Small intestine (tissue), 7 donors: ENCODE data around the gene LUC7L. TPM values are rescaled to one million over a fixed set of nuclear protein-coding genes. Genes with fewer than 3 reads are reported as not detected.

Source experiments
- DNase-seq, 2 donors: peaks; one replicate each; pipeline versions ENCODE4 v3.0.0 to v3.0.0-alpha.2; 2013
- FAIRE-seq: peaks from 2 replicates; lab custom pipeline; 2012; peaks lifted over from hg19 to GRCh38; lab: Jason Lieb, UNC
- H3K27ac ChIP-seq, 3 donors: one replicate each; pipeline ENCODE4 v1.5.1; 2013; ENCODE audit warnings: low read length in 2 of 3, mild to moderate bottlenecking in 2 of 3, control low read depth in 1 of 3, inconsistent platforms in 1 of 3, low read depth in 1 of 3, moderate library complexity in 1 of 3
- H3K27me3 ChIP-seq, 3 donors: one replicate each; pipeline ENCODE4 v1.6.1; 2013; ENCODE audit warnings: low read length in 3 of 3, inconsistent platforms in 1 of 3; ENCODE audit not compliant: control insufficient read depth in 3 of 3, insufficient read depth in 3 of 3
- H3K36me3 ChIP-seq, 3 donors: one replicate each; pipeline ENCODE4 v1.6.1; 2013; ENCODE audit warnings: low read length in 3 of 3, inconsistent platforms in 1 of 3, low read depth in 1 of 3, mild to moderate bottlenecking in 1 of 3, moderate library complexity in 1 of 3; ENCODE audit not compliant: control insufficient read depth in 3 of 3, insufficient read depth in 2 of 3
- H3K4me1 ChIP-seq, 3 donors: one replicate each; pipeline ENCODE4 v1.6.1; 2013; ENCODE audit warnings: low read length in 2 of 3, inconsistent platforms in 1 of 3, low read depth in 1 of 3, mild to moderate bottlenecking in 1 of 3, moderate library complexity in 1 of 3; ENCODE audit not compliant: control insufficient read depth in 3 of 3, insufficient read depth in 2 of 3
- H3K4me3 ChIP-seq, 3 donors: one replicate each; pipeline ENCODE4 v1.5.1; 2013; ENCODE audit warnings: low read length in 3 of 3, control low read depth in 1 of 3, inconsistent platforms in 1 of 3, low read depth in 1 of 3, mild to moderate bottlenecking in 1 of 3, moderate library complexity in 1 of 3
- H3K9me3 ChIP-seq, 2 donors: one replicate each; pipeline ENCODE4 v1.6.1; 2013; ENCODE audit warnings: low read depth in 1 of 2, low read length in 1 of 2; ENCODE audit not compliant: control insufficient read depth in 2 of 2, insufficient read depth in 1 of 2
- WGBS, 3 donors: extraction: QIAGEN DNeasy Blood & Tissue Kit; methylation state at CpG; one replicate each; pipeline ENCODE4 v1.1.7; 2013; 5-methylcytosine and 5-hydroxymethylcytosine counted together
- polyA plus RNA-seq, 4 donors: library from polyadenylated mRNA; stranded (reverse) in 3 of 4; unstranded in 1 of 4; fragments of 200-250 nt in 3 of 4; fragments of 120-200 nt in 1 of 4; gene quantifications; one replicate each; pipeline versions ENCODE4 v1.2.1 to v1.2.3, GENCODE V29; 2013
- donor health status: healthy with polysubstance abuse.
- donor health status: control.
- donor health status: control.
- donor health status: Bipolar disorder and iron deficiency.
- donor health status: healthy.

Gene LUC7L
- polyA plus RNA-seq, 4 donors = 56.6 to 136 (median 94.9) TPM

DNA sequence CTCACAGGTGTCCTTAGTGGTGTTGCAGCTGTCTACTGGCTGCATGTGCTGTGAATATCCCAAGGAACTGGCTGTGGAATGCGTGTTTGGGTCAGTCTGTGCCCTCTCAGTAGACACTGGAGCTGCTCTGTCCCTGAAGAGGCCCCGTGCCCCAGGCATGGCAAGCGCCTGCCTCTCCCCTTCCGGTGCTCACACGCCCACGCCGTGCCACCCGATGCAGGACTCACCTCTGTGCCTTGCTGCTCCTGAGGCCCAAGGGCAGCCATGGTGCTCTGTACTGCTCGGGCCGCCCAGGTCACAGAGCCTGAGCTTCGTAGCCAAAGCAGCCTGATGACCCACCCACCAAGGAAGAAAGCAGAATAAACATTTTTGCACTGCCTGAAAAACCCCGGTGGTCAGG lies 36.5 kb upstream of the LUC7L start:
- peak in 1 of 2 donors; percentile 74 for DNase-seq
- H3K4me1 ChIP-seq = peaks cover 0 to 4% (median 2%) of the 10 kb centered on the region in 3 donors
- peak overlapping the region in 2 of 3 donors; percentile 43 to 57 for H3K27ac ChIP-seq
- 8 to 63% (median 28%) methylated on average over 10 to 12 of the region's 12 CpGs for WGBS, 3 donors
- H3K4me3 ChIP-seq = no peak overlapping the region
- H3K9me3 ChIP-seq = no peaks in the 10 kb centered on the region
- H3K36me3 ChIP-seq = peaks cover 3 to 48% (median 15%) of the 10 kb centered on the region in 3 donors
- FAIRE-seq = no peak
- no peaks in the 10 kb centered on the region for H3K27me3 ChIP-seq

DNA sequence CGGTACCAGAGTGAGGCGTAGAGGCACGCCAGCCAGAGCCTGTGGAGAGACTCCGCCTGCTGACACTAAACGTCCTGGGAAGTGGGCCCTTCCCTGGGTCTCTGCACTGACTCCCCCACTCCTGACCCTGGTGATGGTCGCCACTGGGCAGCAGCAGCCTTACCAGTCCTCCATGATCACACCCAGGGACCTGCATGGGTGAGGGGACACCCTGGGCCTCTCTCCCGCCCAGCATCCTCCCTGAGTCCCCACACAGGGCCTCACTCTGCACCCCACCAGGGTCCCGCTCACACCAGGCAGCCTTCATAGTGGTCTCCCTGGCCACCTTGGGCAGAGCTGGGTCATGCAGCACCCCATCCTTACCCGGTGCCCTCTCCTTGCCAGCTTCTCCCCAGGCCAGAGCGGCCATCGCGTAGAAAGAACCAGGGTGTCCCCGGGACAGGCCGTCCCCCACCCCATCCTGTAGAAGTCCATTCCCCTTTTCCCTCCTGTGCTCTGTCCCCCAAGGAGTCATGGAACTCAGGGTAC lies 35.8 kb upstream of the LUC7L start:
- peak overlapping the region in 2 of 3 donors; percentile 43 to 57 for H3K27ac ChIP-seq
- FAIRE-seq = no peak
- WGBS, 3 donors = 88 to 90% (median 89%) methylated on average over 14 of the region's 14 CpGs
- no peaks in the 10 kb centered on the region for H3K9me3 ChIP-seq
- DNase-seq = no peak
- peaks cover 3 to 54% (median 15%) of the 10 kb centered on the region in 3 donors for H3K36me3 ChIP-seq
- H3K4me1 ChIP-seq = peaks cover 0 to 4% (median 2%) of the 10 kb centered on the region in 3 donors
- H3K27me3 ChIP-seq = no peaks in the 10 kb centered on the region
- H3K4me3 ChIP-seq = no peak overlapping the region

DNA sequence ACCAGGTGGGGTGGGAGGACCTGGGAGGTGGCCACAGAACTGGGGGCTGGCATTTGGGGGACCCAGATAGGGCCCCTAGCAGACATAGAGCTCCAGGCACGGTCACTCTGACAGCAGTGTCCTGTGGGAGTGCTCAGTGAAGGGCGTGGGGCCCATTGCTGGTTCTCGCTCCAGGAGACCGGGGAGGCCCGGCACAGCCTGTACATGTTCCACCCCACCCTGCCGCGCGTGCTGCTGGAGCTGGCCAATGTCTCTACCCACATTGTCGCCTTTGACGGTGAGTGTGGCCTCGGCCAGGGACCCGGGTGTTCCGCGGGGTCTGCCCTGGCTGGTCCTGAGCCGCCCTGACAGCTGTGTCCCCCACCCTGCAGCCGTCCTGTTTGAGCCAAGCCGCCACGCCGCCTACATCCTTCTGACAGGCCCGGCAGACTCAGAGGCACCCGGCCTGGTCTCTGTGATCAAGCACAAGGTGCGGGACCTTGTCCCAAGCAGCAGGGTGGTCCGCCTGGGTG lies 35.2 kb upstream of the LUC7L start:
- WGBS, 3 donors = 90 to 93% (median 90%) methylated on average over 22 to 23 of the region's 23 CpGs
- FAIRE-seq = no peak
- Histone ChIP-seq H3K4me3 (no peak overlapping the region), H3K36me3 (peaks cover 6 to 60% (median 15%) of the 10 kb centered on the region in 3 donors), H3K27me3 (no peaks in the 10 kb centered on the region), H3K9me3 (no peaks in the 10 kb centered on the region), H3K4me1 (peaks cover 0 to 4% (median 2%) of the 10 kb centered on the region in 3 donors), H3K27ac (no peak overlapping the region)
- no peak for DNase-seq

GRCh38 chr16:263944-264343 lies 34.7 kb upstream of the LUC7L start:
- Histone ChIP-seq H3K4me1 (peaks cover 0 to 4% (median 2%) of the 10 kb centered on the region in 3 donors), H3K4me3 (no peak overlapping the region), H3K9me3 (no peaks in the 10 kb centered on the region), H3K27ac (no peak overlapping the region), H3K27me3 (no peaks in the 10 kb centered on the region), H3K36me3 (peaks cover 6 to 65% (median 19%) of the 10 kb centered on the region in 3 donors)
- DNase-seq = no peak
- FAIRE-seq = no peak
- 84 to 93% (median 86%) methylated on average over 16 to 17 of the region's 17 CpGs for WGBS, 3 donors

GRCh38 chr16:263182-263774 lies 34.0 kb upstream of the LUC7L start:
- FAIRE-seq (no peak), DNase-seq (no peak)
- WGBS, 3 donors = 91 to 94% (median 93%) methylated on average over 35 of the region's 35 CpGs
- H3K36me3 ChIP-seq = peaks cover 6 to 70% (median 20%) of the 10 kb centered on the region in 3 donors
- no peak overlapping the region for H3K4me3 ChIP-seq
- H3K27me3 ChIP-seq = no peaks in the 10 kb centered on the region
- H3K4me1 ChIP-seq = peaks cover 0 to 4% (median 2%) of the 10 kb centered on the region in 3 donors
- H3K9me3 ChIP-seq = no peaks in the 10 kb centered on the region
- no peak overlapping the region for H3K27ac ChIP-seq

DNA sequence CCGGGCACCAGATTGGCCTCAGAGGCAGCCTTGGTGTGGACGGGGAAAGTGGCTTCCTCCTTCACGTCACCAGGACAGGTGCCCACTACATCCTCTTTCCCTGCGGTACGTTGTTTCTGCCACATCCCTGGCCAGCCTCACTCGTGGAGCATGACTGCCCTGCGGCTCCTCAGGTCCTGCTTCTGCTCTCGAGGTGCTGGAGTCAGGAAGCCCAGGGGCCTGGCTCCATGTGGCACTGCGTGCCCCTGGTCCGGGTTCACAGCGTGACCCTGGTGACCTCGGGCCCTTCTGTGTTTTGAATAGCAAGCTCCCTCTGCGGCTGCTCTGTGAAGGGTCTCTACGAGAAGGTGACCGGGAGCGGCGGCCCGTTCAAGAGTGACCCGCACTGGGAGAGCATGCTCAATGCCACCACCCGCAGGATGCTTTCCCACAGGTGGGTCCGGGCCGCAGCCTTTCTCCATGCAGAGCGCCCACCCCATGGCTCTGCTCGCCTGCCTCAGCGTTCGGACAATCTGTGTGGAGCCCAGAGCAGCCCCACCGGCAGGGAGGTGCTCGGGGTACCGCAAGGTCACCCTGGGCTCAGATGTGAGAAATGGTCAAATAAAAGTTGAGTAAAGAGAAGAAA lies 33.0 kb upstream of the LUC7L start:
- Histone ChIP-seq H3K9me3 (no peaks in the 10 kb centered on the region), H3K4me3 (no peak overlapping the region), H3K27me3 (no peaks in the 10 kb centered on the region), H3K27ac (no peak overlapping the region), H3K4me1 (peaks cover 0 to 2% (median 2%) of the 10 kb centered on the region in 3 donors), H3K36me3 (peaks cover 6 to 70% (median 20%) of the 10 kb centered on the region in 3 donors)
- FAIRE-seq = no peak
- 94 to 97% (median 96%) methylated on average over 29 of the region's 29 CpGs for WGBS, 3 donors
- no peak for DNase-seq

DNA sequence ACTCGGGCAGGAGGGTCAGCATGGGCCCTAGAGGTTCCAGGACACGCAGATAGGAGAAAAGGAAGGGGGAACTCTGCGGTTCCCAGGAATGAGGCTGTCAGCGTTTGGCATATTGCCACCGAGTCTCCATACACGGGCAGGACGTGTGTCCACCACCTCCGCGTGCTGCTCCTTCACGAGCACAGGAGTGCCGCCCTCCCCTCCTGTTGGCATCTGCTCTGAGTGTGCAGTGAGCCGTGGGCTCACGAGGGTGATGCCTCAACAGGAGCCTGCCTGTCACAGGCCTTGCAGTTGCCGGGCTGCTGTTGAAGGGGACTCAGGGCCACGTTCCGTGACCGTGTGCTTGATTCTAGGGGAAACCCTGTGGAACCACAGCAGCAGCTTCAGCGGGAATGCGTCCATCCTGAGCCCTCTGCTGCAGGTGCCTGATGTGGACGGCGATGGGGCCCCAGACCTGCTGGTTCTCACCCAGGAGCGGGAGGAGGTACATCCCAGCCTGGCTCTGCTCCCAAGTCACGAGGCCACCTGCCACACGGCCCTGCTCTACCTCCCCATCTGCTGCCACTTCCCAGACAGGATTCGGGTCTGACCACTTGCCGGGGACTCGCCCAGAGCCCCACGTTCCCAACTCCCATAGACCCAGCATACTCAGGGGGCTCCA lies 31.9 kb upstream of the LUC7L start:
- 84 to 87% (median 85%) methylated on average over 27 to 28 of the region's 28 CpGs for WGBS, 3 donors

DNA sequence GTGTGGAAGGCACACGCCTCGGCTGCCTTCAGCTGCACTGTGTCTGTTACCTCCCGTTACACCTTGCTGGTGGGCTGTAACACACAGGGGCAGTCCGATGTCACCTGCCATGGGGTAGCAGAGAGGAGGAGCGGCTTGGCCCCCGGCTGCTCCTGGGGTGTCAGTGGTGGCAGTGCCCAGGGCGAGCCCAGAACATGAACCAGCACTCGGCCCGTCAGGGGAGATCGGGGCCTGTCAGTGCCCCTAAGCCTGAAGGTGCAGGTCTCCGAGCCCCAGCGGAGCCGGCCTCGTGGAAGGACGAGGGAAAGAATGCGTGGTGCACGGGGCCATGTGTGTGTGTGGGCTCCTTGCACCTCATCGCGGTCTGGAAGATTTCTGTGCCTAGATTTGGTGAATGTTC lies 31.1 kb upstream of the LUC7L start:
- 93 to 97% (median 95%) methylated on average over 19 of the region's 19 CpGs for WGBS, 3 donors

More for the DNA sequence above, 31.9 kb upstream of the LUC7L start:
- Histone ChIP-seq H3K4me1 (peaks cover 0 to 1% (median 0%) of the 10 kb centered on the region in 3 donors), H3K36me3 (peaks cover 6 to 74% (median 20%) of the 10 kb centered on the region in 3 donors), H3K27me3 (no peaks in the 10 kb centered on the region), H3K4me3 (no peak overlapping the region), H3K9me3 (no peaks in the 10 kb centered on the region), H3K27ac (no peak overlapping the region)
- FAIRE-seq (no peak), DNase-seq (no peak)

More for the DNA sequence above, 31.1 kb upstream of the LUC7L start:
- Histone ChIP-seq H3K27me3 (no peaks in the 10 kb centered on the region), H3K9me3 (peaks cover 0 to 6% of the 10 kb centered on the region in 2 donors), H3K4me3 (no peak overlapping the region), H3K36me3 (peaks cover 6 to 76% (median 20%) of the 10 kb centered on the region in 3 donors), H3K27ac (no peak overlapping the region), H3K4me1 (no peaks in the 10 kb centered on the region)
- DNase-seq (no peak), FAIRE-seq (no peak)
